HS-5 (cell line): ENCODE data around the gene UBE2D3.

Experiments used
- DNase-seq: peaks from one replicate; pipeline ENCODE4 v3.0.0-alpha.2; 2012; ENCODE audit warnings: low read depth

The UBE2D3 gene

DNA sequence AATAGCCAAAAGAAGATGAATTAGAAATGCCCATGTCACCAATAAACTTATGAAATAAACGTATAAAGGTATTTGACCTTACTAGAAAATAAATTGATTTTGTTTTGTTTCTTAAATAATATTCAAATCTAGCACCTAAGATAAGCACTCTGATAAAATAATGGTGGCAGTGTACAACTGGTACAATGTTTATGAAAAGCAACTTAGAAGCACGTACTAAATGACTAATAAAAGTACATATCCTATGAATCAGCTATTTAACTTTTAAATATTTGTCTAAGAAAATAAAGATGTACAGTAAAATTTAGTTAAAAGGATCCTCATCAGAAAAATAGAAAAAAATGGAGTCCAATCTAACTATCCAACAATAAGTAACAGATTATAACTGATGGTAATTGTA is 73.3 kb downstream of the UBE2D3 start:
- DNase-seq: no peak

DNA sequence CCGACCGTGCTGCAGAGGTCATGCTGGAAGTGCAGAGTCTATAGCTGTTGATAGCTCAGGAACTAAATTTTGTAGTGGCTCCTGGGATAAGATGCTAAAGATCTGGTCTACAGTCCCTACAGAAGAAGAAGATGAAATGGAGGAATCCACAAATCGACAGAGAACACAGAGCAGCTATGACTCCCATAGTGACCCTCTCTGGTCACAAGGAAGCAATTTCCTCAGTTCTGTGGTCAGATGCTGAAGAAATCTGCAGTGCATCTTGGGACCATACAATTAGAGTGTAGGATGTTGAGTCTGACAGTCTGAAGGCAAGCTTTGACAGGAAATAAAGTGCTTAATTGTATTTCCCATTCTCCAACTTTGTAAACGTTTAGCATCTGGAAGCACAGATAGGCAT is 75.4 kb downstream of the UBE2D3 start:
- no peak for DNase-seq
